ENCODE measurements around the gene PSMD8. TPM values are rescaled to one million over a fixed set of nuclear protein-coding genes. Genes with fewer than 3 reads are reported as not detected.

PSMD8 gene
- total RNA-seq (100 to 1,000 TPM in 1 of 2 donors, 10 to 100 TPM in 1; 92.4 to 119 TPM), polyA plus RNA-seq (100 to 1,000 TPM in 1 of 2 donors, 10 to 100 TPM in 1; 95.5 to 108 TPM)
- long read RNA-seq, donor 1, transcript PSMD8-208 (6 exons, 771 nt): minor isoform, 19 of 383 reads
- long read RNA-seq, donor 1, transcript PSMD8-201 (7 exons, 1,553 nt): major isoform, 337 of 383 reads
- long read RNA-seq, donor 1, partial matches to known transcripts: 9 of 383 reads
- long read RNA-seq, donor 1, other reads (novel, unspliced or antisense): 13 of 383 reads
- long read RNA-seq, donor 2, transcript PSMD8-201 (7 exons, 1,553 nt): major isoform, 71 of 90 reads
- long read RNA-seq, donor 2, partial matches to known transcripts: 8 of 90 reads
- long read RNA-seq, donor 2, other reads (novel, unspliced or antisense): 7 of 90 reads

GRCh38 chr19:38374332-38375097 is at the start of gene PSMD8:
Gene PSMD8, plus strand, starts transcription at chr19:38374571. Its CDS starts 31 bp downstream, at chr19:38374602.
- intact Hi-C loops (cut with DNase I): loop anchor here (1.0 to 5.0 kb wide), 2 partner anchors 37 to 38 kb away; partner anchors contain the start of gene CATSPERG (in 1 of the 2)
- H3K36me3 ChIP-seq (ENCODE audit: control insufficient read depth in 1 of 2, insufficient read depth in 2 of 2, low read length in 1 of 2): no peaks in the 10 kb centered on the region
- WGBS, 2 donors: 0 to 1% methylated on average over 62 to 65 of the region's 65 CpGs

DNA sequence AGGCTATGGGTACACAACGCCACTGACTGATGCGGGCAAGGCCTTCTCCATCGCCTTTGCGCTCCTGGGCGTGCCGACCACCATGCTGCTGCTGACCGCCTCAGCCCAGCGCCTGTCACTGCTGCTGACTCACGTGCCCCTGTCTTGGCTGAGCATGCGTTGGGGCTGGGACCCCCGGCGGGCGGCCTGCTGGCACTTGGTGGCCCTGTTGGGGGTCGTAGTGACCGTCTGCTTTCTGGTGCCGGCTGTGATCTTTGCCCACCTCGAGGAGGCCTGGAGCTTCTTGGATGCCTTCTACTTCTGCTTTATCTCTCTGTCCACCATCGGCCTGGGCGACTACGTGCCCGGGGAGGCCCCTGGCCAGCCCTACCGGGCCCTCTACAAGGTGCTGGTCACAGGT is 47.8 kb upstream of the PSMD8 start:
- intact Hi-C loops (cut with DNase I): no loop called here
- ATAC-seq (ENCODE audit: low FRiP score): no peak

More at GRCh38 chr19:38374332-38375097, at the start of gene PSMD8:
- peak within 1 kb of the TSS in 1 of 2 donors; percentile 78 for H3K27ac ChIP-seq (ENCODE audit: low read depth in 1 of 2, low read length in 2 of 2)
- no peaks in the 10 kb centered on the region for H3K27me3 ChIP-seq (ENCODE audit: control insufficient read depth in 1 of 2, insufficient read depth in 2 of 2, low read length in 1 of 2)
- DNase-seq: peak; percentile 99
- no peaks in the 10 kb centered on the region for H3K9me3 ChIP-seq (ENCODE audit: control insufficient read depth, low read length)
- peak within 1 kb of the TSS; percentile 47 to 68 for H3K4me3 ChIP-seq (ENCODE audit: low read length in 2 of 2)
- H3K4me1 ChIP-seq (ENCODE audit: control insufficient read depth in 1 of 2, insufficient read depth in 2 of 2, low read length in 2 of 2): peaks cover 0 to 8% of the 10 kb centered on the region in 2 donors
- peak; percentile 99 for ATAC-seq (ENCODE audit: low FRiP score)

DNA sequence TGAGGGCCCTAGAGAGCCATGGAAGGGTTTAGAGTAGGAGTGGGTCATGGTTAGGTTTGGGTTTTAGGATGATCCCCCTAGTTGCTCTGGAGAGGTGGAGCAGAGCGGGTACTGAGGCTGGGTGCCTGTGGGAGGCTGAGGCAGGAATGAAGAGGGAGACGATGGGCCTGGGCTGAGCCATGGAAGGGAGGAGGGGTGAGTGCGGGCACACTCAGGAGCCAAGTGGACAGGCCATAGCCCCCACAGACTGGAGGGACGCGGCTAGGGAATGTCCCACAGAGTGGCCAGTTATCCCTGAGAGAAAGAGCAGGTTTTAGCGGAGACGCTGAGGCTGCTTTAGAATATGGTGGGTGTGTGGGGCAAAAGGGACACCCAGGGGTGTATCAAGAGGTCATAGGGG is 44.7 kb upstream of the PSMD8 start:
- H3K27ac ChIP-seq (ENCODE audit: low read depth in 1 of 2, low read length in 2 of 2): no peak overlapping the region
- intact Hi-C loops (cut with DNase I): loop anchor here in 1 of 2 donors (10.0 kb wide), 1 partner anchor 425 kb away; the partner anchor contains the start of genes SIPA1L3 and WDR87
- no peaks in the 10 kb centered on the region for H3K9me3 ChIP-seq (ENCODE audit: control insufficient read depth, low read length)
- WGBS, 2 donors: 89 to 94% methylated on average over 7 of the region's 7 CpGs
- ATAC-seq (ENCODE audit: low FRiP score): no peak
- H3K27me3 ChIP-seq (ENCODE audit: control insufficient read depth in 1 of 2, insufficient read depth in 2 of 2, low read length in 1 of 2): no peaks in the 10 kb centered on the region
- H3K4me1 ChIP-seq (ENCODE audit: control insufficient read depth in 1 of 2, insufficient read depth in 2 of 2, low read length in 2 of 2): no peaks in the 10 kb centered on the region
- no peak for DNase-seq
- H3K4me3 ChIP-seq (ENCODE audit: low read length in 2 of 2): no peak overlapping the region
- H3K36me3 ChIP-seq (ENCODE audit: control insufficient read depth in 1 of 2, insufficient read depth in 2 of 2, low read length in 1 of 2): peaks cover 0 to 12% of the 10 kb centered on the region in 2 donors

More for the DNA sequence above, 47.8 kb upstream of the PSMD8 start:
- Histone ChIP-seq H3K4me3 (ENCODE audit: low read length in 2 of 2) (no peak overlapping the region), H3K4me1 (ENCODE audit: control insufficient read depth in 1 of 2, insufficient read depth in 2 of 2, low read length in 2 of 2) (peaks cover 0 to 5% of the 10 kb centered on the region in 2 donors), H3K9me3 (ENCODE audit: control insufficient read depth, low read length) (no peaks in the 10 kb centered on the region), H3K27ac (ENCODE audit: low read depth in 1 of 2, low read length in 2 of 2) (no peak overlapping the region), H3K36me3 (ENCODE audit: control insufficient read depth in 1 of 2, insufficient read depth in 2 of 2, low read length in 1 of 2) (peaks cover 0 to 14% of the 10 kb centered on the region in 2 donors), H3K27me3 (ENCODE audit: control insufficient read depth in 1 of 2, insufficient read depth in 2 of 2, low read length in 1 of 2) (no peaks in the 10 kb centered on the region)
- no peak for DNase-seq
- WGBS, 2 donors: 93 to 94% methylated on average over 22 of the region's 22 CpGs

- no peaks in the 10 kb centered on the region for H3K27me3 ChIP-seq (ENCODE audit: control insufficient read depth in 1 of 2, insufficient read depth in 2 of 2, low read length in 1 of 2)
- intact Hi-C loops (cut with DNase I): loop anchor here in 1 of 2 donors (10.0 kb wide), 1 partner anchor 427 kb away; the partner anchor contains the start of genes SIPA1L3 and WDR87
- no peak overlapping the region for H3K4me3 ChIP-seq (ENCODE audit: low read length in 2 of 2)
- H3K36me3 ChIP-seq (ENCODE audit: control insufficient read depth in 1 of 2, insufficient read depth in 2 of 2, low read length in 1 of 2): peaks cover 0 to 10% of the 10 kb centered on the region in 2 donors
- H3K9me3 ChIP-seq (ENCODE audit: control insufficient read depth, low read length): no peaks in the 10 kb centered on the region
- no peaks in the 10 kb centered on the region for H3K4me1 ChIP-seq (ENCODE audit: control insufficient read depth in 1 of 2, insufficient read depth in 2 of 2, low read length in 2 of 2)
- ATAC-seq (ENCODE audit: low FRiP score): no peak
- H3K27ac ChIP-seq (ENCODE audit: low read depth in 1 of 2, low read length in 2 of 2): no peak overlapping the region
- WGBS, 2 donors: 89 to 97% methylated on average over 1 of the region's 1 CpG
- DNase-seq: no peak
These were observed 42.6 kb upstream of the PSMD8 start for GRCh38 chr19:38331728-38332127.

DNA sequence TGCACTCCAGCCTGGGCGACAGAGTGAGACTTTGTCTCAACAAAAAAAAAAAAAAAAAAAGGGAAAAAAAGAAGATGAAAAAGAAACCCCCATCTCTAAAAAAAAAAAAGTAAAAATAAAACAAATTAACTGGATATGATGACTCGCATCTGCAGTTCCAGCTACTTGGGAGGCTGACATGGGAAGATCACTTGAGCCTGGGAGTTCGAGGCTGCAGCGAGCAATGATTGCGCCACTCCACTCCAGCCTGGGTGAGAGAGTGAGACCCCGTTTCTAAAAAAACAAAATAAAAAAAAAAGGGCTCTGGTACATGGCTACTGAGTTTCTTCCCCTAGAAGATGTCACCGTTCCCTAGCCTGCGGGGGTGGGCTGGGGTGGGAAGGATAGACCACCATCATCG is 41.1 kb upstream of the PSMD8 start:
- ATAC-seq (ENCODE audit: low FRiP score) (no peak), DNase-seq (no peak)
- Histone ChIP-seq H3K36me3 (ENCODE audit: control insufficient read depth in 1 of 2, insufficient read depth in 2 of 2, low read length in 1 of 2) (no peaks in the 10 kb centered on the region), H3K4me1 (ENCODE audit: control insufficient read depth in 1 of 2, insufficient read depth in 2 of 2, low read length in 2 of 2) (no peaks in the 10 kb centered on the region), H3K4me3 (ENCODE audit: low read length in 2 of 2) (no peak overlapping the region), H3K9me3 (ENCODE audit: control insufficient read depth, low read length) (no peaks in the 10 kb centered on the region), H3K27ac (ENCODE audit: low read depth in 1 of 2, low read length in 2 of 2) (no peak overlapping the region), H3K27me3 (ENCODE audit: control insufficient read depth in 1 of 2, insufficient read depth in 2 of 2, low read length in 1 of 2) (no peaks in the 10 kb centered on the region)
- intact Hi-C loops (cut with DNase I): loop anchor here in 1 of 2 donors (10.0 kb wide), 1 partner anchor 428 kb away; the partner anchor contains the start of genes SIPA1L3 and WDR87
- WGBS, 2 donors: 82 to 91% methylated on average over 9 of the region's 9 CpGs

DNA sequence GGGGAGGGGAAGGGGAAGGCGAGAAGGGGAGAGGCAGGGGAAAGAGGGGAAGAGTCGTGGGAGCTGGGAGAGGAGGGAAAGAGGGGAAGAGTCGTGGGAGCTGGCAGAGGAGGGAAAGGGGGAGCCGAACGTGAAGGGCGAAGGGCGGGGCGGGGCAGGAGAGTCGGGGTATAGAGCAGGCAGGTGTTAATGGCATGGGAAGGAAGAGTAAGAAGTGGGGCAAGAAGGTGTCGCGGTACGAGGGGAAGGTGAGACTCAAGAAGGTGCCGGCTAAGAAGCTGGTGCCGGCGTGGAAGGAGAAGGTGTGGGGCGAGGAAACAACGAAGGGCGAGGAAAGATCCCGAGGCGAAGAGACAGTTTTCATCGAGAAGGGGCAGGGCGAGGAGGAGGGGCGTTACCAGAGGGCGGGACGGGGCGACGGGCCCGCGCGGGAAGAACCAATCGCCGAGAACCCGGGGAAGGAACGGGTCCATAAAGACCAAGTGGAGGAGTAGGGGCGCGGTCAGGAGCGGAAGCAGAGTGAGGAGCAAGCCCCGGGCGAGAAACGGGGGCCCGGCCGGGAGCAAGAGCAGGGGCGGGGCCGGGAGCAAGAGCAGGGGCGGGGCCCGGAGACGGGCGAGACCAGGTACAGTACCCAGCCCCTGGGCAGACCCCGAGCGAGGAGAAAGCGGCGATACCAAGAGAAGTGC is 38.3 kb upstream of the PSMD8 start:
- 1% methylated on average over 45 to 52 of the region's 52 CpGs for WGBS, 2 donors
- no peaks in the 10 kb centered on the region for H3K9me3 ChIP-seq (ENCODE audit: control insufficient read depth, low read length)
- no peaks in the 10 kb centered on the region for H3K4me1 ChIP-seq (ENCODE audit: control insufficient read depth in 1 of 2, insufficient read depth in 2 of 2, low read length in 2 of 2)
- intact Hi-C loops (cut with DNase I): loop anchor here (1.0 to 10.0 kb wide), 10 partner anchors 36 to 516 kb away; partner anchors contain the start of genes PSMD8 (in 2 of the 2), GGN (in 1 of the 2), SIPA1L3 (in 1 of the 2) and SPRED3 (in 1 of the 2)
- peak overlapping the region; percentile 23 to 59 for H3K4me3 ChIP-seq (ENCODE audit: low read length in 2 of 2)
- peak; percentile 98 to 99 for DNase-seq
- H3K27me3 ChIP-seq (ENCODE audit: control insufficient read depth in 1 of 2, insufficient read depth in 2 of 2, low read length in 1 of 2): no peaks in the 10 kb centered on the region
- peak; percentile 96 for ATAC-seq (ENCODE audit: low FRiP score)
- peak overlapping the region in 1 of 2 donors; percentile 93 for H3K27ac ChIP-seq (ENCODE audit: low read depth in 1 of 2, low read length in 2 of 2)
- no peaks in the 10 kb centered on the region for H3K36me3 ChIP-seq (ENCODE audit: control insufficient read depth in 1 of 2, insufficient read depth in 2 of 2, low read length in 1 of 2)

DNA sequence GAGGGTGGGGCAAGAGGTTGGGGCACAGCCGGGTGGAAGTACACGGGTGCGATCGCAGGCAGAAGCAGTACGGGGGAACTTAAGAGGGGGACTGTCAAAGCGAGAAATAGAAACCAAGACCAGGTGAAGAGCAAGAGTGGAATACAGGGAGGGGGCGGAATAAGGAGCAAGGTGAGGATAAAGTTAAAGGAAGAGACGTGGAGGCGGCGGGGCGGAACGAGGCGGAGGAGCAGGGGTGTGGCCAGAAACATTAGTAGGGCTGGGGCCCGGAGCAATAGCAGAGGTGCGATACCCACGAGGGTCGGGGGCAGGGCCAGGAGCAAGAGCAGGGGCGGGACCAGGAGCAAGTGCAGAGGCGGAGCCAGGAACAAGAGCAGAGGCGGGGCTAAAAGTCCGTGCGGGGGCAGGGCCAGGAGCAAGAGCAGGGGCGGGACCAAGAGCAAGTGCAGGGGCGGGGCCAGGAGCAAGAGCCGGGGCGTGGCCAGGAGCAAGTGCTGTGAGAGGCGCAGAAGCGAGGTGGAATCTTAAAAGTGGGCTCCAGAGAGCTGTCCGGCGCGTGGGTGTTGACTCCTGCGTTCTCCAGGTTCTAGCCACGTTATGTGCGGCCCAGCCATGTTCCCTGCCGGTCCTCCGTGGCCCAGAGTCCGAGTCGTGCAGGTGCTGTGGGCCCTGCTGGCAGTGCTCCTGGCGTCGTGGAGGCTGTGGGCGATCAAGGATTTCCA is 37.6 kb upstream of the PSMD8 start:
- peak overlapping the region in 1 of 2 donors; percentile 89 for H3K27ac ChIP-seq (ENCODE audit: low read depth in 1 of 2, low read length in 2 of 2)
- H3K36me3 ChIP-seq (ENCODE audit: control insufficient read depth in 1 of 2, insufficient read depth in 2 of 2, low read length in 1 of 2): no peaks in the 10 kb centered on the region
- intact Hi-C loops (cut with DNase I): loop anchor here (1.0 to 10.0 kb wide), 7 partner anchors 36 to 516 kb away; partner anchors contain the start of genes PSMD8 (in 2 of the 2), GGN (in 1 of the 2), SIPA1L3 (in 1 of the 2) and SPRED3 (in 1 of the 2)
- H3K27me3 ChIP-seq (ENCODE audit: control insufficient read depth in 1 of 2, insufficient read depth in 2 of 2, low read length in 1 of 2): no peaks in the 10 kb centered on the region
- H3K4me1 ChIP-seq (ENCODE audit: control insufficient read depth in 1 of 2, insufficient read depth in 2 of 2, low read length in 2 of 2): no peaks in the 10 kb centered on the region
- H3K9me3 ChIP-seq (ENCODE audit: control insufficient read depth, low read length): no peaks in the 10 kb centered on the region
- peak overlapping the region; percentile 19 to 59 for H3K4me3 ChIP-seq (ENCODE audit: low read length in 2 of 2)
- ATAC-seq (ENCODE audit: low FRiP score) (peak; percentile 89), DNase-seq (peak; percentile 98 to 99)
- WGBS, 2 donors: 2% methylated on average over 41 of the region's 41 CpGs

Measured in aorta (tissue), 5 donors.